ENCODE results near the gene RNF152.
"Not testable (repeated sequence)": the region's sequence is repeated elsewhere in the genome, so short reads cannot be mapped to it uniquely, and the experiment has no call there.

The RNF152 gene

DNA sequence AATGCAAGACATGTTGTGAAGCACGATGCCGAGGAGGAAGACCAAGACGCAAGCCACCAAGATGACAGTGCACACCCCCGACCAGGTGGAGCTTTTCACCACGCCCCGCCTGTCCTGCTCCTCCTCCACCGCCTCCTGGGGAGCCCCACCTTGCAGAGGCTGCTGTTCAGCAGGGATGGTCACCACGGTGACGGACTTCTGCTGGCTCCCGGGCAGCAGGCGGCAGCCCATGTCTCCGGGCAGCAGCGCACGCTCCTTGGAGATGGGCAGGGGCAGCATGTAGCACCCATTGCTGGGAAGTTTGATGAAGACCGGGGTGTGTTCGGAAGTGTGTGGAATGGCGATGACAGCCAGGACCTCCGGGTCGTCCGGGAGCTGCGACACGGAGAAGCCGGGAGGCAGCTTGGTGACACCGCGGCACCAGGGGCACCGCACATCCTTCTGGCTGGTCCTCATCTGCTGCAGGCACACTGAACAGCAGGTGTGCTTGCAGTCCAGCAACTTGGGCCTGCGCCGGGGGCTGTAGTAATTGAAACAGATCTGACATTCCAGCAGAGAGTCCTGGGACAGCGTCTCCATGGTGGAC lies 76.8 kb downstream of the RNF152 start:
- no peak for DNase-seq

DNA sequence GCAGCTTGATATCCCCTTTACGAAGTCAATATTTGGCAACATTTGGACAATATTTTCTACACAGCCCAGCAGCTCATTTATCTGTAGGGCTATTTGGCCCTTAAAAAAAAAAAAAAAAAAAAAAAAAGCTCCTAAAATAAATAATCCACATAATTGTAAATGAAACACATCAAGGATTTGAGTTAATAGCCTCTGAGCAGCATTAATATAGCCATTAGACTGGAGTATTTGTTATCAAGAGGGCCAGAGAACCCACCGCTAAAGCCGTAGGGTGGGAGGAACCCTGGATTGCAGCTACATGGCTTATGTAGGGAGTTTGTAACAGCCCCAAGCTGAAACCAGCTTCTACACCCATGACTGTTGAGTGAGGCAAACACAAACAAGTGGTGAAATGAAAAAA lies 84.5 kb downstream of the RNF152 start:
- DNase-seq = no peak

DNA sequence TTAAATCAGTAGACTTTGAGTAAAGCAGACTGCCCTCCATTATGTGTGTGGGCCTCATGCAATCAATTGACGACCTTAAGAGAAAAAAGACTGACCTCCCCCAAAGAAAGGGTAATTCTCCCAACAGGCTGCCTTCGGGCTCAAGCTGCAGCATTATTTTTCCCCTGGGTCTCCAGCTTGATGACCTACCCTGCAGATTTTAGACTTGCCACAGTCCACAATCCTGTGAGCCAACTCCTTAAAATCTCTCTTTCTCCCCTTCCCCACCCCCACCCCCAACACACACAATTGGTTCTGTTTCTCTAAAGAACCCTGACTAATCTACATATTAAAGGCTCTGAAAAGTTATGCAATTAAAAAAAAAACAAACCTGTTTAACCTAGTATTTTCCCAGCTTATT lies 89.4 kb downstream of the RNF152 start:
- no peak for DNase-seq

DNA sequence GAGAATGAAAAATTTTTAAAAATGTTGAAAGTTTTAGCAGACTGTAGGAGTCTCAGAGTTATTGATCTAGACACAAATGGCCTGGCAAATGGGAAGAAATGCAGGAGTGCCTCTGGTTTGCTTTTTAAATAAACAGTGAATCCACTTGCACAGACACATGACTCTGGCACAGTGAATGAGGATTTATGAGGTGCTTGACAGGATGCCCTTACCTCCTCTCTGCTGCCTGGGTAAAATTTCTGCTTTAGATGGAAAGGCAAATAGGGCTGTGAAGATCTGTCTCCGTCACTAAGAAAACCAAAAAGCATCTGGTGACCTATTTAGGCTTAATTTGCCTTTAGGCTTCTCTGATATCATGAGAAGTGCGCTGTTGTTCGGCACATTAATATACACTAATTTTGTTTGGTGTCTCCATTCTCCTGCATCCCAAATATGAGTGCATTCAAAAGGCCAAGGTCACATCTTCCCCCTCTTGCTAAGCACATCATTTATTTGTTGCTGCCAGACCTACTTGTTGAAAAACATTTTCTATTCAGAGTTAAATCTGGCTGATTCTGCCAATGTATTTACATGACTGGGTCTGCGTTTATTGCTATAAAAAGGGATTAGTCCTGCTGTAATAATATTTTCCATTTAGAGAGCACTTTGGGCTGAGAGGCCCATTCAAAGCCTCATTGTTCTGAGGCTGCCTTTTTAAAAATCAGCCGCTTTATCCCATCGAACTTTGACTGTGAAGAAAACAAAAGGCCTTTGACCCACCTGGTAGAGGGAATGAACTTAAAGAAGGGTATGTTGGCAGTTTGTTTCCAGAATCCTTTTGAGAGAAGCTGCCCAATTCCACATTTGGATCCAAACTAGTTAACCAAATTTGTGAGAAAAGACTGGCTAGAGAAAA lies 94.9 kb downstream of the RNF152 start:
- no peak for DNase-seq

DNA sequence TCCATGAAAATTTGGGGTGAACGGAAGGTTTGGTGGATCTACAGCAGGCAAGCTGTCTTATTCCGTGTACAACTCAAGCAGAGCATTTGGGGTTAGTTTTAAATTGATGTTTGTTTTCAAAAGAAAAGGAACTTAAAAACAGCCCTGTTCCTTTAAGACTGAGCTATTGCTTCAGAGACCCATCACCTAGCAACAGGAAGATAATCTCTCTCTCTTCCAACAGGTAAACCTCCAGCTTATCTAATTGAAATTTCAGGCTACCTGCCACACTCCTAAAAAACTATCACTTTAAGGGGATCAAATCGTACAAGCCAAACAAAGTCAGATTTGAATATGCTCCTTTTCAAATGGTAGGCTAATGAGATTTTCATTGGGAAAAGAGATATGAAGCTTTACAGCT lies 101.8 kb downstream of the RNF152 start:
- DNase-seq = no peak

DNA sequence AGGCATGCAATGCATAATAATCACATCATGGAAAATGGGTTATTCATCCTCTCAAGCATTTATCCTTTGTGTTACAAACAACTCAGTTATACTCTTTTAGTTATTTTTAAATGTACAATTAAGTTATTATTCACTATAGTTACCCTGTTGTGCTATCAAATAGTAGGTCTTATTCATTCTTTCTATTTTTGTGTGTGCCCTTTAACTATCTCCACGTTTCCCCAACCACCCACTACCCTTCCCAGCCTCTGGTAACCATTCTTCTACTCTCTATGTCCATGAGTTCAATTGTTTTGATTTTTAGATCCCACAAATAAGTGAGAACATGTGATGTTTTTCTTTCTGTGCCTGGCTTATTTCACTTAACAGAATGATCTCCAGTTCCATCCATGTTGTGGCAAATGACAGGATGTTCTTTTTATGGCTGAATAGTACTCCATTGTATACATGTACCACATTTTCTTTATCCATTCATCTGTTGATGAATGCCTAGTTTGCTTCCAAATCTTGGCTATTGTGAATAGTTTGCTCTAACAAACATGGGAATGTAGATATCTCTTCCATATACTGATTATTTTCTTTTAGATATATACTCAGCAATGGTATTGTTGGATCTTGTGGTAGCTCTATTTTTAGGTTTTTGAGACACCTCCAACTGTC lies 105.7 kb downstream of the RNF152 start:
- not testable (repeated sequence) for DNase-seq

DNA sequence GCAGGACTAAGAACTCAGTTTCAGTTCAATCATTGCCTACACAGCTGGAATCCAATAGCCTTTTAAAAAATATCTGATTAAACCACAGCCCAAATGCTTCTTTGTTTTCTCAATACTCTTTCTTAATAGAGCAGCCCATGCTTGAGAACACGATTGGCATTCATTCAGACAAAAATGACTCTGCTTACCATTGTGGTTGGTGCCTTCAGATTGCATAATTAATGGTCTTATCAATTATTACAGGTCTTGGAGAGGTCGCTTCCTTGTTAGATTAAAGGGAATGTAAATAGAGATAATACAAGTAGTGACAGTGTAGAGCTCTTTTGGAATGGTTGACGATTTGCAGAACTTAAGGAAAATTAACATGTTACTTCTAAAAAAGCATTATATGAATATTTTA lies 107.2 kb downstream of the RNF152 start:
- DNase-seq = no peak

DNA sequence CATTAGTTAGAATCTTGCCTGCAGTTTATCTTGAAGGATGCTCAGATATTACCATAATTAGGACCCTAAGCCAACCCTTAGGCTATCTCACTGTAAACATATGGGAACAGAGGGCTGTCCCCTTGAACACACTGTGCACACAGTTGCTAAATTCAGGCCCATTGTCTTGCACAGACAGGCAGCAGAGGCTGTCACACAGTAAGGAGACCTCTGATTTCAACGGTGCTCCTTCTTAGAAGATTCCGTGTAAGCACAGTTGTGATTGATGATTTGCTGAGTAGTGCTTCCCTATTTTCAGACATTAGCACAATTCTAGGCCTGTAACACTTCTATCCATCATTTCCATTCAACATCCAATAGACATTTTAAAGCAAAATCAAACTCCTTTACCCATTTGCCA lies 108.0 kb downstream of the RNF152 start:
- no peak for DNase-seq

DNA sequence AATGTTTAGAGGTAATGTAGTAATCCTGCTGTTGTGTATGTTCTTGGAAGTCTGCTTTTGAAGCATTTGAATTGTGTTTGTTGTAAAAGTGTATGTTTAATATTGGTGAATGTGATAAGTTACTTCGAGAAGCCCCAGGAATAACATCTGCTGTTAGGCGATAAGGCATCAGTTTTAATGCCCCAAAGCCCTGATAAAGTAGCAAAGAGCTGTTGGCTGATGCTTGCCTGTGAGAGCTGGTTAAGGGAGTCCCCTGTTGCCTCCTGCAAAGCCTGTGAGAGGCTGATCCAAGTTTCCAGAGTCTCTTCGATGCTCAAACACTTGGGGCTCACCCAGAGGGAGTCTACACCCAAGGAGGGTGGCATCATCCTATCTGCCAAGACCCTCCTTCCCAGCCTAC lies 110.3 kb downstream of the RNF152 start:
- no peak for DNase-seq

DNA sequence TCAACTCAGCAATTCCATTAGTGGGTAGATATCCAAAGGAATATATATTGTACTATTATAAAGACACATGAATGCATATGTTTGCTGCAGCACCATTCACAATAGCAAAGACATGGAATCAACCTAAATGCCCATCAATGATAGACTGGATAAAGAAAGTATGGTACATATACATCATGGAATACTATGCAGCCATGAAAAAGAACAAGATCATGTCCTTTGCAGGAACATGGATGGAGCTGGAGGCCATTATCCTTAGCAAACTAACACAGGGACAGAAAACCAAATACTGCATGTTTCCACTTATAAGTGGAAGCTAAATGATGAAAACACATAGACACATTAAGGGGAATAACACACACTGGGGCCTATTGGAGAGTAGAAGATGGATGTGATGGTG lies 116.6 kb downstream of the RNF152 start:
- not testable (repeated sequence) for DNase-seq

DNA sequence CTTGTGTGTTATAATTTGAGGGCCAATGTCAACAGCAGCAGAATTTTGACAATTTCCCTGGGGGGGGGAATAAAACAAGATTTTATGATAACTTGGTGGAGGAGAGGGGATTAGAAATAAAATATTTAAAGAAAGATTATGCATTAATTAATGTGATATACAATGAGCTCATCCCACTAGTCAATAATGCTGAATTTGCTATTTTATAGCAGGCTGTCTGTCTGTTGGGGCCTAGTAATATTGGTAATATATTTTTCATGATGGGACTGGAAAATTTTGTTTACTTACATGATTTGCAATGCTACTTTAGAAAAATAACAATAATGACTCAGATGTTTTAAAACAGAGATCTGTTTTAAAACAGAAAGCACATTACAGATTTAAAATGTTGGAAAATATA lies 118.0 kb downstream of the RNF152 start:
- DNase-seq = no peak

DNA sequence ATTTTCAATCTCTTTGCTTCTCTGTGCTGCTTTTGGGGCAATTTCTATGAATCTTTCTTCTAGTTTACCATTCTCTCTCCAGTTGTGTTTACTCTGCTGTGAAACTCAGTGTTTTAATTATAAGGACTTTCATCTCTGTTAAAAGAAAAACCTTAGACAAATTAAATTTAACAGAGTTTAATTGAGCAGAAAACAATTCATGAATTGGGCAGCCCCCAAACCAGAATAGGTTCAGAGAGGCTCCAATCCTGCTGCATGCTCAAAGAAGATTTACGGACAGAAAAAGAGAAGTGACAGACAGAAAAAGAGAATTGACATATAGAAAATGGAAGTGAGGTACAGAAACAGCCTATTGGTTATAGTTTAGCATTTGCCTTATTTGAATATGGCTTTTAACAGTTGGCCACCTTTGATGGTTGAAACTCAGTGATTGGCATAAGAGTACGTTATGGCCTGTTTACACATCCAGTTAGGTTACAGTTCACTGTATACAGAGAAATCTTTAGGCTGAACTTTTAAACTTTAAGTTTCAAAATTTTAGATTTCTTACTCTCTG lies 120.4 kb downstream of the RNF152 start:
- no peak for DNase-seq

DNA sequence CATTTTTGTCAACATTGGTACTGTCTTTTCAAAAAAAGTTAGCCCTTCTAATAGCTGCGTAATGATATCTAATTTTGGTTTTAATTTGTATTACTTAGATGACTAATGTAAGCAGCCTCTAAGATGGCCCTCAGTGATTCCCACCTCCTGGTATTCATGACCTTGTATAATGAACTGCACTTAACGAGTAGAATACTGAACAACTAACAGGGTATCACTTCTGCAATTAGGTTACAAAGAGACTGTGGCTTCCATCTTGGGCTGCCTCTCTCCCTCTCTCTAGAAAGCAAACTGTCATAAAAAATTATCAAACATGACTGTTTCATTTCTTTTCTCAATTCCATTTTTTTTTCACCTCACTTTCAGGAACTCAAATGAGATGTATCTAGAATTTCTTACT lies 120.9 kb downstream of the RNF152 start:
- DNase-seq = no peak

DNA sequence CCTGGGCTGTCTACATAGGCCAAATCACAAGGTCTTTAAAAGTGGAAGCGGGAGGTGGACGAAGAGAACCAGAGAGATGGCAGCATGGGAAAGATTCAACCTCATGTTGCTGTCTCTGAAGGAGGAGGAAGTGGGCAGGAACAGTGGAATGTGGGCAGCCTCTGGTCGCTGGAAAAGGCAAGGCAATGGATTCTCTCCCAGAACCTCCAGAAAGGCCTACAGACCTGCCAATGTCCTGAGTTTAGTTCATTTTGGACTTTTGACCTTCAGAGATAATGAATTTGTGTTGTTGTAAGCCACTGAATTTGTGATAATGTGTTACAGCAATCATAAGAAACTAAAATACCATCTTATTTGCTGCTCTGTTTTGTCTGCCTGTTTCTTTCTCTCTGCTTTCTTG lies 122.5 kb downstream of the RNF152 start:
- DNase-seq = no peak

DNA sequence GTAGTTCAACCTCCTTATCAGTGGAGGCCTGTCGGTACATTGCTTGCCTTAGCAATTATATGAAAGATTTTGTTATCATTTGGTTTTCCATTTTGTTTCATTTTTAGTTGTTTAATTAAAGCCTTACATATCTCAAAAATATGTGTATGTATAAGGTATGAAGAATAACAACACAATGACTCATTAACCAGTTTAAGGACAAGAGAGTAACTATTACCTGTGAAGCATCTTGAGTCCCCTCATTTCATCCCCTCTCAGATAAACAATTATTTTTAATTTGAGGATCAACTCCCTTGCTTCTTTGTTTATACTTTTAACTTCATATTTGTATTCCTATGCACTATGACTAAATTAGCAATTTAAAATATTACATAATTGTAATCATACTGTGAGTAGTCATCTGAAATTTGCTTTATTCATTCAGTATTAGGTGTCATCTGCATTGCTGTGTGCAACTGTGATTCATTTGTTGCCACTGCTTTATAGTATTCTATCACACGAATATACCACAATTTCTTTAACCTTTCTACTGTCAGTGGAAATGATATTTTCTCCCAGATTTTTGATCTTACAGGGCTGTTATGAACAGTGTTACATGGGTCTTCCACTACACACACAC lies 126.4 kb downstream of the RNF152 start:
- no peak for DNase-seq

DNA sequence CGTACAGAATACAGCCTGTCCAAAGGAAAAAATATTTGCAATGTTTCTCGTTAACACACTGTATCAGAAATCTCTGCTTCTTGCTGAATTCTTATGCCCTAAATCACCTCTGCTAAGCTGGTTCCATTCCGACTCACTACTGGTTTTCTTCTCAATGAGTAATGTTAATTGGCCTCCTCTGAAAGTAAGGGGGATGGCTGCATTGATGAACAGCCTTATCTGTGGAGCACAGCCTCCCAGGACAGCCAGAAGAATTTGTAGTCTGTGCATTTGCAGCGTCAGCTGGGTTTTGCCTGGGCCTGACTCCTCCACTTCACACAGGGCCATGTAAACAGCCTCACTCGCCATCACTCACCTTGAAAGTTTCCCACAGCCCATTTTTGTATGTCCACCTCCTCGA lies 127.7 kb downstream of the RNF152 start:
- no peak for DNase-seq

DNA sequence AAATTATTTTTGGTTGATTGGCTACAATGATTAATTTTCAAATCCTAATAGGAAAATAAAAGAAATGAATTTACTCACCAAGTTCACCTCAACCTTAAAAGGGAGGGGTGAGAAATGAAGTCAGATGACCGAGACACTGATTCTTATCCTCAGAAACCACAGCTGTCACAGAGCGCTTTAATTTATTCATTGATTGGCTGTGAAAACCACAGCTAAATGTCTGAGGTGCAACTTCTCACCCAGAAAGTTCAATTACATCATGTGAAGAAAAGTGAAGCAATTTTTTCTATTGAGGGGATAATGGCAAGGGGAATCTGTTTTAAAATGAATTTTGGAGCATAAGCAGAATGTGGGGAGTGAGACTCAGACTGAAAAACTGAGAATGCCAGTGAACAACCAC lies 128.4 kb downstream of the RNF152 start:
- DNase-seq = no peak

DNA sequence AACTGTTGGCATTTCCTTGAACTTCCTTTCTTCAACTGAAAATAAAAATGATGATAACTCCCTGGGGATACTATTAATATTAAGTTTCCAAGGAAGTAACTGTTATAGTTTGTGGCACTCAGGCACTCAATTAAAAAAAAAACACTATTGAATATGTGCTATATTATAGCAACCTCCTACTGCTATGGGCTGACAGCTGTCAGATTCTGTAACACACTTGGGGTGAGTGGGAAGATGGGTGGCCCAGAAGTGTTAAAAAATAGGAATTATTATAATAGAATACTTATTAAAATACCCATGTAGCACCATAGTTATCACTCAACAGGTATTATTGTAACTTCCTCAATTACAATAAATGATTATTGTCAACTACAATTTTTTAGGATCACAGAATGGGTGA lies 130.9 kb downstream of the RNF152 start:
- no peak for DNase-seq
